Endothelial cell of umbilical vein (primary cell): ENCODE results near the gene RNF25. TPM values are rescaled to one million over a fixed set of nuclear protein-coding genes. Genes with fewer than 3 reads are reported as not detected.

ENCODE experiments used
- BruUV-seq: library from RNA; stranded (reverse); fragments of 400-500 nt; replicated peaks from 2 replicates; lab custom pipeline; 2021; lab: Mats Ljungman, UMichigan
- CTCF ChIA-PET: fragments of 300-600, 350-600 bp; sonication (Branson Sonifier 250); formaldehyde crosslinking; loops from one replicate; lab custom pipeline; 2021; ENCODE audit warnings: antibody characterized with exemption, inconsistent platforms; lab: Charles Lee
- POLR2A ChIA-PET: fragments of 300-600, 350-600 bp; sonication (Branson Sonifier 250); formaldehyde crosslinking; loops from one replicate; lab custom pipeline; 2021; ENCODE audit warnings: antibody characterized with exemption, inconsistent platforms; lab: Charles Lee
- DNase-seq: peaks from one replicate; pipeline ENCODE4 v3.0.0-alpha.2; 2011; ENCODE audit warnings: low read depth, low spot score
- FAIRE-seq: peaks from 2 replicates; lab custom pipeline; 2011; peaks lifted over from hg19 to GRCh38; lab: Jason Lieb, UNC
- H2AFZ ChIP-seq: 2 replicates; pipeline ENCODE4 v1.6.0; 2012; ENCODE audit warnings: low read depth, low read length, control low read depth, inconsistent platforms
- H3K27ac ChIP-seq: 2 replicates; pipeline ENCODE4 v1.5.1; 2011; ENCODE audit warnings: low read depth, mild to moderate bottlenecking, control low read depth, low read length, moderate library complexity; ENCODE audit not compliant: insufficient read depth
- H3K27me3 ChIP-seq, 2 experiments: 2 replicates each; pipeline versions ENCODE4 v1.6.0 to v1.6.1; 2011; ENCODE audit warnings: low read length in 2 of 2, mixed read lengths in 1 of 2; ENCODE audit not compliant: control insufficient read depth in 2 of 2, insufficient read depth in 2 of 2
- H3K36me3 ChIP-seq, 2 experiments: 2 replicates in 1 of 2; 3 replicates in 1 of 2; pipeline ENCODE4 v1.5.1; 2011; ENCODE audit warnings: low read length in 2 of 2, mild to moderate bottlenecking in 1 of 2, moderate library complexity in 1 of 2; ENCODE audit not compliant: control insufficient read depth in 2 of 2, insufficient read depth in 2 of 2; ENCODE audit errors: extremely low read depth in 1 of 2
- H3K4me1 ChIP-seq: 3 replicates; pipeline ENCODE4 v1.5.1; 2011; ENCODE audit warnings: mild to moderate bottlenecking, low read length; ENCODE audit not compliant: control insufficient read depth, insufficient read depth; ENCODE audit errors: extremely low read depth
- H3K4me2 ChIP-seq: 2 replicates; pipeline ENCODE4 v1.6.1; 2011; ENCODE audit warnings: low read length, control low read depth, mixed read lengths; ENCODE audit not compliant: insufficient read depth
- H3K4me3 ChIP-seq, 3 experiments: fragments of 200-600 bp in 1 of 3; sonication (generic), shearing (Covaris generic) in 1 of 3; replicated peaks in 1 of 3; 2 replicates each; pipeline ENCODE4 v1.5.1; 2011 to 2016; ENCODE audit warnings: control low read depth in 3 of 3, low read length in 3 of 3, mild to moderate bottlenecking in 2 of 3, inconsistent platforms in 1 of 3, low read depth in 1 of 3, moderate library complexity in 1 of 3; ENCODE audit not compliant: insufficient read depth in 1 of 3
- H3K79me2 ChIP-seq: 2 replicates; pipeline ENCODE4 v1.6.0; 2012; ENCODE audit warnings: low read length, inconsistent platforms; ENCODE audit not compliant: control insufficient read depth, insufficient read depth
- H3K9ac ChIP-seq: replicated peaks from 2 replicates; pipeline ENCODE3; 2011; ENCODE audit warnings: low read length, control low read depth; ENCODE audit not compliant: insufficient read depth; ENCODE audit errors: extremely low read depth
- H3K9me1 ChIP-seq: replicated peaks from 3 replicates; pipeline ENCODE4 v1.6.0; 2011; ENCODE audit warnings: mild to moderate bottlenecking, low read length; ENCODE audit not compliant: control insufficient read depth, insufficient read depth; ENCODE audit errors: extremely low read depth
- H3K9me3 ChIP-seq: replicated peaks from 2 replicates; pipeline ENCODE4 v1.5.1; 2012; ENCODE audit warnings: low read length, inconsistent platforms; ENCODE audit not compliant: control insufficient read depth, insufficient read depth
- H4K20me1 ChIP-seq: replicated peaks from 2 replicates; pipeline ENCODE3; 2011; ENCODE audit warnings: mild to moderate bottlenecking, low read length; ENCODE audit not compliant: control insufficient read depth, insufficient read depth; ENCODE audit errors: extremely low read depth
- CTCF ChIP-seq, 2 donors: IDR thresholded peaks; 1 replicate in 1 of 2; 2 replicates in 1 of 2; pipeline ENCODE4 v1.5.1; 2011; ENCODE audit warnings: low read length in 2 of 2, mild to moderate bottlenecking in 2 of 2, moderate library complexity in 2 of 2, control low read depth in 1 of 2, inconsistent platforms in 1 of 2, low read depth in 1 of 2; ENCODE audit not compliant: insufficient read depth in 1 of 2; ENCODE audit errors: extremely low read depth in 1 of 2
- EZH2 ChIP-seq: IDR thresholded peaks from 2 replicates; pipeline ENCODE4 v1.6.1; 2012; ENCODE audit warnings: borderline replicate concordance, low read depth, mild to moderate bottlenecking, moderate library complexity, low read length, inconsistent platforms; ENCODE audit not compliant: severe bottlenecking
- FOS ChIP-seq: IDR thresholded peaks from 2 replicates; pipeline ENCODE4 v1.6.1; 2011; ENCODE audit warnings: mild to moderate bottlenecking, low read length, moderate library complexity, borderline replicate concordance; ENCODE audit not compliant: insufficient read depth
- GATA2 ChIP-seq: IDR thresholded peaks from 2 replicates; pipeline ENCODE4 v1.7.0; 2011; ENCODE audit warnings: low read depth, mild to moderate bottlenecking, moderate library complexity, mixed read lengths, low read length; ENCODE audit not compliant: insufficient read length, insufficient read depth
- JUN ChIP-seq: IDR thresholded peaks from 2 replicates; pipeline ENCODE4 v1.6.1; 2011; ENCODE audit warnings: borderline replicate concordance, low read depth; ENCODE audit not compliant: insufficient read length, insufficient read depth
- MYC ChIP-seq: IDR thresholded peaks from one replicate; pipeline ENCODE4 v1.6.1; 2011; ENCODE audit warnings: mild to moderate bottlenecking, low read depth, low read length
- POLR2A ChIP-seq: IDR thresholded peaks from 2 replicates; pipeline ENCODE4 v1.6.1; 2012; ENCODE audit warnings: low read depth, mild to moderate bottlenecking, control low read depth, low read length
- POLR2AphosphoS5 ChIP-seq: IDR thresholded peaks from 2 replicates; pipeline ENCODE4 v1.6.1; 2012; ENCODE audit warnings: low read depth, mild to moderate bottlenecking, control low read depth, low read length, moderate library complexity; ENCODE audit not compliant: insufficient read depth
- dilution Hi-C: fragments of 300-500 bp; cut with MboI; formaldehyde crosslinking; loops from one replicate; pipeline ENCODE4 v1.15.0; 2019; ENCODE audit warnings: low sequenced_read_pairs; ENCODE audit not compliant: extremely low pct_ligation_motif_present
- intact Hi-C: fragments of 100-400 bp; cut with micrococcal nuclease; formaldehyde crosslinking; loops from one replicate; pipeline ENCODE4 v1.10.0; 2022
- polyA plus RNA-seq, 4 experiments: library from polyadenylated mRNA; depleted of rRNA in 3 of 4; stranded (reverse) in 3 of 4; unstranded in 1 of 4; fragments of >200 nt; gene quantifications; 2 replicates each; pipeline versions ENCODE4 v1.2.1 to v1.2.3, GENCODE V29; 2011 to 2012; ENCODE audit warnings: missing spikeins in 1 of 4
- total RNA-seq: library from RNA; stranded (reverse); gene quantifications from 2 replicates; pipeline ENCODE4 v1.2.3, GENCODE V29; 2021
- TF ChIP-seq, protein P1 (sequence below): IDR thresholded peaks from 2 replicates; pipeline ENCODE4 v1.6.1; 2011; ENCODE audit not compliant: insufficient read depth, insufficient read length

Gene RNF25
- total and polyA plus RNA-seq, 2 donors (not counting 3 experiments of a cell fraction or from before 2014, with no cell fraction given): 38.2 to 61.1 TPM

- no peak overlapping the region for H3K9ac ChIP-seq
- peaks cover 6% of the 10 kb centered on the region for H3K4me1 ChIP-seq
- no peak overlapping the region for H2AFZ ChIP-seq
- FAIRE-seq: no peak
- no peaks in the 10 kb centered on the region for H4K20me1 ChIP-seq
- peaks cover 9% of the 10 kb centered on the region for H3K79me2 ChIP-seq
- H3K27me3 ChIP-seq: no peaks in the 10 kb centered on the region
- no peak overlapping the region for H3K4me3 ChIP-seq
- POLR2A ChIA-PET: no interaction called here
- no peaks in the 10 kb centered on the region for H3K9me3 ChIP-seq
- peaks cover 24 to 52% of the 10 kb centered on the region in 2 experiments for H3K36me3 ChIP-seq
- no peak for TF ChIP-seq CTCF (IDR thresholded peaks at IDR 0.05; ENCODE audit: extremely low read depth in 1 of 2, insufficient read depth in 1 of 2, low read depth in 1 of 2, low read length in 2 of 2)
- TF ChIP-seq FOS: no peak
- TF ChIP-seq, protein P1, sequence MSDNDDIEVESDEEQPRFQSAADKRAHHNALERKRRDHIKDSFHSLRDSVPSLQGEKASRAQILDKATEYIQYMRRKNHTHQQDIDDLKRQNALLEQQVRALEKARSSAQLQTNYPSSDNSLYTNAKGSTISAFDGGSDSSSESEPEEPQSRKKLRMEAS: no peak
- no peak for TF ChIP-seq EZH2
- TF ChIP-seq JUN: no peak
- no peak for TF ChIP-seq GATA2
- no peak for TF ChIP-seq POLR2AphosphoS5
- TF ChIP-seq POLR2A: no peak
- no peak for TF ChIP-seq MYC
- no peak overlapping the region for H3K4me2 ChIP-seq
- no peak overlapping the region for H3K27ac ChIP-seq
- no peak for DNase-seq
- dilution Hi-C loops: no loop called here
- CTCF ChIA-PET: no interaction called here
- intact Hi-C loops: no loop called here
- no TSS peak for BruUV-seq
- no peaks in the 10 kb centered on the region for H3K9me1 ChIP-seq
These were observed 28.0 kb downstream of the RNF25 start for GRCh38 chr2:218643751-218644310.
